SK-N-MC (cell line): ENCODE measurements around the gene XRCC4.

ENCODE experiments used
- EZH2 ChIP-seq: fragments of 200-600 bp; sonication (generic); IDR thresholded peaks from one replicate; pipeline ENCODE4 v1.6.1; 2017; ENCODE audit warnings: antibody characterized with exemption
- POLR2AphosphoS5 ChIP-seq: IDR thresholded peaks from 2 replicates; pipeline ENCODE4 v1.6.1; 2012; ENCODE audit warnings: mild to moderate bottlenecking, low read depth, low read length, borderline replicate concordance

DNA sequence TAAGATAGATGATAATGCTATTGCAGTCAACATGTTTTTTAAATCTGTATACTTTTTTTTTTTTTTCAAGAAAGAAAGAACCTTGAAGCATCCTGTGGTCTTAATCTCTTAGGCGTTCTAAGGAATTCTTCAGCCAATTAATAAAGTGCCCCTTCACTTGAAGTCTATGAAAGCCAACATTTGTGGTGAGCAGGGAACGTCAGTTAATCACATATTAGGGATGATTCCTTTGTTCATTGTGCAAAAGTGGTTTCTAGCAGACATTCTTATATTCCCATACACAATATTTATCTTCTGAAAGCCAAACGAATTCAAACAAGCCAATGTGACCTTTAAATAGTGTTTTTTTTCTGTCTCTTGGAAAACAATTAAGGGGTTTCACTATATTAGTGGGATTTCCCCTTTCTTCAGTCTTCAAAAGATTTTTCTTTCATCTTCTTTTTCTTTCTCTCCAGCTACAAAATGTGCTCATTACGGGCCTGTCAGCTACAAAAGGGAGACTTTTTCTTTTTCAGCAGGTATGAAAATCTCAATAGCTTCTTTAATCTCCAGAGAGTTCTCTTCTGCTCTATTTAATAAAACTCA, 40.3 kb upstream of the XRCC4 start:
- no peak for TF ChIP-seq EZH2
- no peak for TF ChIP-seq POLR2AphosphoS5
